SH-SY5Y (cell line): Measurements from ENCODE around the gene ATPAF1.

Experiments used
- GATA2 ChIP-seq: IDR thresholded peaks from 2 replicates; pipeline ENCODE4 v1.6.1; 2011; ENCODE audit warnings: mild to moderate bottlenecking, low read depth, low read length
- GATA3 ChIP-seq: IDR thresholded peaks from 2 replicates; pipeline ENCODE4 v1.6.1; 2011; ENCODE audit warnings: low read depth, mild to moderate bottlenecking, low read length, moderate library complexity

DNA sequence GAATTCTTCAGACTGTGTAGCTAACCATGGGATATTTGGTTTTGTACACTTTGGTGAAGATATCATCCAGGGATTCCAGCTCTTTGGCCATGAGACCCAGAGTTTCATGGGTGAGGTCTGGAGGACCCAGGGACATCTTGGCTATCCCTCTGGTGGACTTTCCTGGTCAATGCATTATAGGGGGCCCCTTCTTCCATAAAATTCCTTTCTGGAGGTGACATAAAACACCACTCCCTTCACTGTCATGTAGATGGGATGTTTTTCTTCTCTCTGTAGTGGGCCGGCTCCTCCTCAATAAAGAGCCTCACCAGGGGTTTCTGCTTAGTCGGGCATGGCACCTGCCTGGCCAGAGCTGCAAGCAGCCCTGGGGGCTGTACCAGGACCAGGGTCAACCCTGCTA, 2.2 kb downstream of the ATPAF1 start:
- TF ChIP-seq GATA2 (no peak), GATA3 (no peak)
